Lung (tissue), 12 donors: ENCODE measurements around the gene CRYGN. TPM values are rescaled to one million over a fixed set of nuclear protein-coding genes. Genes with fewer than 3 reads are reported as not detected.

ENCODE experiments used
- ATAC-seq: fragments of 200-7000 bp; cut with Tn5 transposase; one replicate; pipeline ENCODE4 v1.9.1; 2020; ENCODE audit warnings: moderate number of reproducible peaks; ENCODE audit not compliant: insufficient read depth, low FRiP score
- DNase-seq, 3 donors: peaks; one replicate each; pipeline ENCODE4 v3.0.0-alpha.2; 2013 to 2017
- H3K27ac ChIP-seq, 2 donors: one replicate each; pipeline ENCODE4 v1.5.1; 2013; ENCODE audit warnings: mild to moderate bottlenecking in 2 of 2, moderate library complexity in 2 of 2, control low read depth in 1 of 2, inconsistent platforms in 1 of 2, low read depth in 1 of 2, low read length in 1 of 2
- H3K27me3 ChIP-seq, 3 donors: one replicate each; pipeline ENCODE4 v1.5.1; 2013; ENCODE audit warnings: low read length in 2 of 3; ENCODE audit not compliant: control insufficient read depth in 3 of 3, insufficient read depth in 3 of 3
- H3K36me3 ChIP-seq, 4 donors: one replicate each; pipeline ENCODE4 v1.5.1; 2013; ENCODE audit warnings: low read length in 4 of 4, mild to moderate bottlenecking in 1 of 4, moderate library complexity in 1 of 4; ENCODE audit not compliant: control insufficient read depth in 4 of 4, insufficient read depth in 4 of 4
- H3K4me1 ChIP-seq, 5 donors: one replicate each; pipeline ENCODE4 v1.5.1; 2013; ENCODE audit warnings: low read length in 5 of 5, mild to moderate bottlenecking in 2 of 5, moderate library complexity in 1 of 5; ENCODE audit not compliant: control insufficient read depth in 5 of 5, insufficient read depth in 5 of 5
- H3K4me3 ChIP-seq: one replicate; pipeline ENCODE4 v1.5.1; 2013; ENCODE audit warnings: mild to moderate bottlenecking, control low read depth, moderate library complexity
- H3K9ac ChIP-seq, 2 donors: one replicate each; pipeline ENCODE4 v1.5.1; 2013; ENCODE audit warnings: low read length in 2 of 2, control low read depth in 1 of 2; ENCODE audit not compliant: insufficient read depth in 1 of 2
- H3K9me3 ChIP-seq, 4 donors: one replicate each; pipeline ENCODE4 v1.5.1; 2013; ENCODE audit warnings: low read length in 3 of 4, mild to moderate bottlenecking in 1 of 4, moderate library complexity in 1 of 4; ENCODE audit not compliant: control insufficient read depth in 4 of 4, insufficient read depth in 3 of 4
- CTCF ChIP-seq: IDR thresholded peaks from 2 replicates; pipeline ENCODE4 v1.5.1; 2012; ENCODE audit warnings: mild to moderate bottlenecking; ENCODE audit errors: control extremely low read depth, extremely low read depth
- WGBS, 2 donors: extraction: QIAGEN DNeasy Blood & Tissue Kit; methylation state at CpG; one replicate each; pipeline ENCODE4 v1.1.7; 2013; 5-methylcytosine and 5-hydroxymethylcytosine counted together
- polyA plus RNA-seq, 2 donors: library from polyadenylated mRNA; stranded (reverse); fragments of 200-250 nt; gene quantifications; one replicate each; pipeline ENCODE4 v1.2.1, GENCODE V29; 2013
- total RNA-seq, 2 donors: library from RNA; depleted of rRNA in 1 of 2; stranded (reverse); fragments of >200 nt in 1 of 2; gene quantifications; one replicate each; pipeline ENCODE4 v1.2.1, GENCODE V29; 2014 to 2021
- donor health status: control.
- donor health status: control.
- donor health status: Bipolar disorder and iron deficiency.
- donor health status: healthy.
- donor health status: DM: yes; HTN: yes; CAD: no.

Gene CRYGN
- total and polyA plus RNA-seq, 4 donors, result 0.07 to 0.34 (median 0.28) TPM; not detected in 1

GRCh38 chr7:151426904-151427704, 12.8 kb downstream of the CRYGN start:
- 87 to 91% methylated on average over 23 of the region's 23 CpGs for WGBS, 2 donors
- no peaks in the 10 kb centered on the region for H3K9me3 ChIP-seq
- peak overlapping the region in 1 of 2 donors; percentile 45 for H3K27ac ChIP-seq
- ATAC-seq (no peak), DNase-seq (no peak)
- no peaks in the 10 kb centered on the region for H3K36me3 ChIP-seq
- no peak overlapping the region for H3K9ac ChIP-seq
- no peaks in the 10 kb centered on the region for H3K27me3 ChIP-seq
- no peak for TF ChIP-seq CTCF
- peaks cover 0 to 45% (median 18%) of the 10 kb centered on the region in 5 donors for H3K4me1 ChIP-seq
- no peak overlapping the region for H3K4me3 ChIP-seq

DNA sequence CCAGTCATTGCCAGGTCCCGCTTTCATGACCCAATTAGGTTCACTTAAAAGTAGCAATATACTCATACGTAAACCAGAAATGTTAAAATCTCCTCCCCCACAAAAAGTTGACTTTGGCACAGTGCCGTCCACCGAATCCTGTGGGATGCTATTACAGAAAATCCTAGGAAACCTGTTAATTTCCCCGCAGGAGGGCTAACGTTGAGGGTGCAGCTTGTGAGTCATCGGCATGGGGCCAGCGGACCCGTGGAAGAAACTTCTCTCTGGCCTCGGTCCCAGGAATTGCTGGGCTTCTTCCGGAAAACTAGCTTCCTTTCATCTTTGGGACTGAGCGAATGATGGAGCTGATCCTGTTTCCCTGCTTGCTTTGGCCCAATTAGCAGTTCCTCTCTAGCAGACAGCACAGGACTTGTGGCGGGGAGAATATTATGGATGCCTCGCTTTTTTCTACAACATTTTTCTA, 13.5 kb downstream of the CRYGN start:
- DNase-seq, result peak; percentile 85 to 91 (median 89)
- H3K9me3 ChIP-seq, result peaks cover 0 to 2% (median 0%) of the 10 kb centered on the region in 4 donors
- no peaks in the 10 kb centered on the region for H3K36me3 ChIP-seq
- no peak for TF ChIP-seq CTCF
- 46 to 61% methylated on average over 14 of the region's 14 CpGs for WGBS, 2 donors
- ATAC-seq, result no peak
- H3K4me3 ChIP-seq, result no peak overlapping the region
- H3K9ac ChIP-seq, result no peak overlapping the region
- no peaks in the 10 kb centered on the region for H3K27me3 ChIP-seq
- H3K27ac ChIP-seq, result peak overlapping the region in 1 of 2 donors; percentile 40
- peaks cover 0 to 45% (median 18%) of the 10 kb centered on the region in 5 donors for H3K4me1 ChIP-seq

GRCh38 chr7:151425670-151426440, 14.1 kb downstream of the CRYGN start:
- ATAC-seq (peak; percentile 27), DNase-seq (peak in 2 of 3 donors; percentile 64 to 66)
- Histone ChIP-seq H3K4me1 (peaks cover 0 to 45% (median 18%) of the 10 kb centered on the region in 5 donors), H3K4me3 (no peak overlapping the region), H3K27ac (peak overlapping the region in 1 of 2 donors; percentile 49), H3K9ac (no peak overlapping the region), H3K36me3 (no peaks in the 10 kb centered on the region), H3K27me3 (no peaks in the 10 kb centered on the region), H3K9me3 (peaks cover 0 to 2% (median 0%) of the 10 kb centered on the region in 4 donors)
- 47 to 69% methylated on average over 7 of the region's 7 CpGs for WGBS, 2 donors
- TF ChIP-seq CTCF, result no peak
